ENCODE results near the gene OR52M1. TPM values are rescaled to one million over a fixed set of nuclear protein-coding genes. Genes with fewer than 3 reads are reported as not detected.

Gene OR52M1
- total and polyA plus RNA-seq, 2 of the 13 experiments (the other 11 are each of a cell fraction or from before 2014, with no cell fraction given), result not detected

DNA sequence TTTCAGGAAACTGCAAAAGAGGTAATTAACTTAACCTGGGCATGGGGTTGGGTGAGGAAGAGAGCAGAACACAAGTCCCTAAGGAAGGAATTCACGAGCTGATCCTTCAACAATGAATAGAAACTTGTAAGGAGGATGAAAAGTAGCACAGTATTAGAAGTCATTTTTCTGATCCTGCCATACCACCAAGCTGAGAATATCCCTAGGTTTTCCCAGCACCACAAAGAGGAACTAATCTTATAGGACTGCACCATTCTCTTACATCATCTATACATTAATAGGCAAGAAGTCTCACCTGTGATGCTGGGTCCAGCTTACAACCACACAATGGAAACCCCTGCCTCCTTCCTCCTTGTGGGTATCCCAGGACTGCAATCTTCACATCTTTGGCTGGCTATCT lies 48.7 kb downstream of the OR52M1 start, which contains the start of gene OR52I1 (continued):
- TF ChIP-seq, protein P1, sequence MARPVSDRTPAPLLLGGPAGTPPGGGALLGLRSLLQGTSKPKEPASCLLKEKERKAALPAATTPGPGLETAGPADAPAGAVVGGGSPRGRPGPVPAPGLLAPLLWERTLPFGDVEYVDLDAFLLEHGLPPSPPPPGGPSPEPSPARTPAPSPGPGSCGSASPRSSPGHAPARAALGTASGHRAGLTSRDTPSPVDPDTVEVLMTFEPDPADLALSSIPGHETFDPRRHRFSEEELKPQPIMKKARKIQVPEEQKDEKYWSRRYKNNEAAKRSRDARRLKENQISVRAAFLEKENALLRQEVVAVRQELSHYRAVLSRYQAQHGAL (CRISPR knock-in tag; IDR thresholded peaks at IDR 0.05; ENCODE audit: not compliant biosample characterization), result no peak
- TF ChIP-seq DMTF1 (CRISPR knock-in tag; IDR thresholded peaks at IDR 0.05) (no peak), MBD4 (IDR thresholded peaks at IDR 0.05; ENCODE audit: borderline replicate concordance, low read length) (no peak), FOXO4 (CRISPR knock-in tag; conservative IDR thresholded peaks at IDR 0.05) (no peak), TEAD3 (CRISPR knock-in tag; optimal IDR thresholded peaks at IDR 0.05; ENCODE audit: borderline replicate concordance) (no peak), DR1 (CRISPR knock-in tag; IDR thresholded peaks at IDR 0.05) (no peak), PHF20 (CRISPR knock-in tag; IDR thresholded peaks at IDR 0.05) (no peak), CBFB (CRISPR knock-in tag; IDR thresholded peaks at IDR 0.05) (no peak)

Other genes with a start within 250 kb of the OR52M1 start
- not detected in 2 replicates for gene OR52B4, start 176.8 kb upstream of the OR52M1 start, total RNA-seq (2016; rRNA removed; fragmentation: Illumina TruSeq; extraction: Trizol)
- gene OR52B4, start 176.8 kb upstream of the OR52M1 start, polyA plus RNA-seq (2011; rRNA removed), result 0.09 TPM in 1 of 2 replicates, not detected in the other
- gene TRIM21, start 151.5 kb upstream of the OR52M1 start, total RNA-seq (2016; rRNA removed; fragmentation: Illumina TruSeq; extraction: Trizol), result 6.2 and 7.0 TPM in 2 replicates
- gene TRIM21, start 151.5 kb upstream of the OR52M1 start, polyA plus RNA-seq (2011; rRNA removed), result 7.8 and 9.6 TPM in 2 replicates
- not detected in 2 replicates for gene OR52K2, start 95.9 kb upstream of the OR52M1 start, total RNA-seq (2016; rRNA removed; fragmentation: Illumina TruSeq; extraction: Trizol)
- not detected in 2 replicates for gene OR52K2, start 95.9 kb upstream of the OR52M1 start, polyA plus RNA-seq (2011; rRNA removed)
- gene OR52K1, start 62.5 kb upstream of the OR52M1 start, total RNA-seq (2016; rRNA removed; fragmentation: Illumina TruSeq; extraction: Trizol), result not detected in 2 replicates
- not detected in 2 replicates for gene OR52K1, start 62.5 kb upstream of the OR52M1 start, polyA plus RNA-seq (2011; rRNA removed)
- gene OR52I2, start 36.6 kb downstream of the OR52M1 start, total RNA-seq (2016; rRNA removed; fragmentation: Illumina TruSeq; extraction: Trizol), result not detected in 2 replicates
- gene OR52I2, start 36.6 kb downstream of the OR52M1 start, polyA plus RNA-seq (2011; rRNA removed), result not detected in 2 replicates
- gene OR52I1, start 48.8 kb downstream of the OR52M1 start, total RNA-seq (2016; rRNA removed; fragmentation: Illumina TruSeq; extraction: Trizol), result not detected in 2 replicates
- not detected in 2 replicates for gene OR52I1, start 48.8 kb downstream of the OR52M1 start, polyA plus RNA-seq (2011; rRNA removed)
- gene TRIM68, start 63.0 kb downstream of the OR52M1 start, total RNA-seq (2016; rRNA removed; fragmentation: Illumina TruSeq; extraction: Trizol), result not detected in 2 replicates
- gene TRIM68, start 63.0 kb downstream of the OR52M1 start, polyA plus RNA-seq (2011; rRNA removed), result not detected in 2 replicates
- not detected in 2 replicates for gene OR51D1, start 92.3 kb downstream of the OR52M1 start, total RNA-seq (2016; rRNA removed; fragmentation: Illumina TruSeq; extraction: Trizol)
- not detected in 2 replicates for gene OR51D1, start 92.3 kb downstream of the OR52M1 start, polyA plus RNA-seq (2011; rRNA removed)
- gene OR51E1, start 98.8 kb downstream of the OR52M1 start, total RNA-seq (2016; rRNA removed; fragmentation: Illumina TruSeq; extraction: Trizol), result not detected in 2 replicates
- gene OR51E1, start 98.8 kb downstream of the OR52M1 start, polyA plus RNA-seq (2011; rRNA removed), result not detected in 2 replicates
- gene OR51E2, start 152.7 kb downstream of the OR52M1 start, total RNA-seq (2016; rRNA removed; fragmentation: Illumina TruSeq; extraction: Trizol), result not detected in 2 replicates
- gene OR51E2, start 152.7 kb downstream of the OR52M1 start, polyA plus RNA-seq (2011; rRNA removed), result not detected in 2 replicates
- gene MMP26, start 159.6 kb downstream of the OR52M1 start, total RNA-seq (2016; rRNA removed; fragmentation: Illumina TruSeq; extraction: Trizol), result not detected in 2 replicates
- gene MMP26, start 159.6 kb downstream of the OR52M1 start, polyA plus RNA-seq (2011; rRNA removed), result not detected in 2 replicates
- not detected in 2 replicates for gene OR51F1, start 224.7 kb downstream of the OR52M1 start, total RNA-seq (2016; rRNA removed; fragmentation: Illumina TruSeq; extraction: Trizol)
- gene OR51F1, start 224.7 kb downstream of the OR52M1 start, polyA plus RNA-seq (2011; rRNA removed), result not detected in 2 replicates

Measured in HepG2 (cell line).